HCT116 (cell line): Measurements from ENCODE around the gene SMARCA4. TPM values are rescaled to one million over a fixed set of nuclear protein-coding genes. Genes with fewer than 3 reads are reported as not detected.

Experiments used
- ATAC-seq: fragments of 200-7000 bp; cut with Tn5 transposase; 2 replicates; pipeline ENCODE4 v1.9.1; 2020; ENCODE audit warnings: mild to moderate bottlenecking, moderate library complexity
- BruUV-seq: library from RNA; stranded (reverse); fragments of 400-500 nt; replicated peaks from 2 replicates; lab custom pipeline; 2021; lab: Mats Ljungman, UMichigan
- CTCF ChIA-PET: fragments of 300-600 bp; sonication (Branson Sonifier 250); formaldehyde crosslinking; loops from one replicate; lab custom pipeline; 2021; ENCODE audit warnings: antibody characterized with exemption; lab: Charles Lee
- POLR2A ChIA-PET: fragments of 300-600, 350-600 bp; sonication (Branson Sonifier 250); formaldehyde crosslinking; loops from one replicate; lab custom pipeline; 2021; ENCODE audit warnings: antibody characterized with exemption; lab: Charles Lee
- RAD21 ChIA-PET, 2 experiments: fragments of 300-600 bp; sonication (Branson Sonifier 250); formaldehyde crosslinking; loops; one replicate each; lab custom pipeline; 2023; ENCODE audit warnings: low total read pairs in 2 of 2; ENCODE audit not compliant: uncharacterized antibody in 2 of 2, unreplicated experiment in 2 of 2, low non-redundant PET in 1 of 2; lab: Charles Lee
- DNase-seq: peaks from one replicate; pipeline ENCODE4 v3.0.0-alpha.2; 2010; ENCODE audit warnings: low read depth, low spot score
- H2AFZ ChIP-seq: fragments of 200-600 bp; shearing (Covaris generic), sonication (generic); 2 replicates; pipeline ENCODE4 v1.6.1; 2017; ENCODE audit warnings: low read depth, mixed run types, mixed read lengths, antibody characterized with exemption, low read length; ENCODE audit not compliant: poor library complexity, severe bottlenecking
- H3K27ac ChIP-seq: 2 replicates; pipeline ENCODE4 v1.5.1; 2012; ENCODE audit warnings: low read depth, low read length
- H3K27me3 ChIP-seq: fragments of 200-600 bp; sonication (generic); 2 replicates; pipeline ENCODE4 v1.6.1; 2016; ENCODE audit warnings: mixed run types, low read length, mixed read lengths; ENCODE audit not compliant: insufficient read depth
- H3K36me3 ChIP-seq, 2 experiments: fragments of 200-500 bp in 1 of 2; fragments of 200-600 bp in 1 of 2; sonication (Bioruptor generic) in 1 of 2; sonication (generic) in 1 of 2; 2 replicates each; pipeline versions ENCODE4 v1.5.1 to v1.6.1; 2014 to 2016; ENCODE audit warnings: low read length in 2 of 2, inconsistent platforms in 1 of 2, mixed read lengths in 1 of 2, mixed run types in 1 of 2; ENCODE audit not compliant: insufficient read depth in 2 of 2, control insufficient read depth in 1 of 2
- H3K4me1 ChIP-seq, 2 experiments: fragments of 200-600 bp in 1 of 2; sonication (generic) in 1 of 2; 2 replicates each; pipeline versions ENCODE4 v1.5.1 to v1.6.1; 2012 to 2017; ENCODE audit warnings: low read length in 2 of 2, inconsistent platforms in 1 of 2, mild to moderate bottlenecking in 1 of 2, mixed read lengths in 1 of 2, mixed run types in 1 of 2, moderate library complexity in 1 of 2; ENCODE audit not compliant: insufficient read depth in 2 of 2, control insufficient read depth in 1 of 2
- H3K4me2 ChIP-seq: fragments of 200-600 bp; sonication (generic); 2 replicates; pipeline ENCODE4 v1.6.1; 2017; ENCODE audit warnings: mixed run types, low read length, mixed read lengths
- H3K4me3 ChIP-seq, 2 experiments: fragments of 200-600 bp in 1 of 2; sonication (generic) in 1 of 2; replicated peaks in 1 of 2; 2 replicates each; pipeline ENCODE4 v1.5.1; 2011 to 2016; ENCODE audit warnings: low read length in 2 of 2, control low read depth in 1 of 2, low read depth in 1 of 2, mild to moderate bottlenecking in 1 of 2, mixed read lengths in 1 of 2, mixed run types in 1 of 2
- H3K79me2 ChIP-seq: fragments of 200-600 bp; sonication (generic); 2 replicates; pipeline ENCODE4 v1.6.1; 2017; ENCODE audit warnings: mild to moderate bottlenecking, mixed run types, low read length, moderate library complexity, mixed read lengths; ENCODE audit not compliant: insufficient read depth
- H3K9ac ChIP-seq: fragments of 200-600 bp; sonication (generic); 2 replicates; pipeline ENCODE4 v1.6.1; 2016; ENCODE audit warnings: low read length, mixed read lengths
- H3K9me2 ChIP-seq: fragments of 200-600 bp; sonication (generic), shearing (Covaris generic); 2 replicates; pipeline ENCODE4 v1.6.1; 2017; ENCODE audit warnings: mixed run types, mild to moderate bottlenecking, moderate library complexity; ENCODE audit not compliant: insufficient read depth
- H3K9me3 ChIP-seq, 2 experiments: fragments of 200-500 bp in 1 of 2; fragments of 200-600 bp in 1 of 2; sonication (Bioruptor generic) in 1 of 2; sonication (generic) in 1 of 2; 2 replicates each; pipeline ENCODE4 v1.6.1; 2014 to 2017; ENCODE audit warnings: low read length in 2 of 2, mixed read lengths in 2 of 2, inconsistent platforms in 1 of 2, low read depth in 1 of 2, mild to moderate bottlenecking in 1 of 2, mixed run types in 1 of 2, moderate library complexity in 1 of 2; ENCODE audit not compliant: control insufficient read depth in 1 of 2, insufficient read depth in 1 of 2
- H4K20me1 ChIP-seq: fragments of 200-600 bp; sonication (generic), shearing (Covaris generic); 2 replicates; pipeline ENCODE4 v1.6.1; 2017; ENCODE audit warnings: mixed run types, mild to moderate bottlenecking, moderate library complexity; ENCODE audit not compliant: insufficient read depth
- CEBPB ChIP-seq: IDR thresholded peaks from 2 replicates; pipeline ENCODE4 v1.6.1; 2012; ENCODE audit warnings: low read depth
- EZH2 ChIP-seq: fragments of 200-600 bp; sonication (generic); IDR thresholded peaks from 2 replicates; pipeline ENCODE4 v1.6.1; 2017; ENCODE audit warnings: antibody characterized with exemption, mixed run types
- EZH2phosphoT487 ChIP-seq: fragments of 200-600 bp; IDR thresholded peaks from 2 replicates; pipeline ENCODE4 v1.6.1; 2018; ENCODE audit warnings: antibody characterized with exemption, borderline replicate concordance
- JUND ChIP-seq: IDR thresholded peaks from 2 replicates; pipeline ENCODE4 v1.6.1; 2012
- MAX ChIP-seq: IDR thresholded peaks from 2 replicates; pipeline ENCODE4 v1.6.1; 2012
- POLR2AphosphoS5 ChIP-seq: IDR thresholded peaks from 2 replicates; pipeline ENCODE4 v1.6.1; 2011; ENCODE audit warnings: mild to moderate bottlenecking, low read depth, low read length, moderate library complexity
- SIN3A ChIP-seq: IDR thresholded peaks from 2 replicates; pipeline ENCODE4 v1.6.1; 2012; ENCODE audit warnings: low read depth
- SP1 ChIP-seq: IDR thresholded peaks from 2 replicates; pipeline ENCODE4 v1.6.1; 2012; ENCODE audit warnings: low read depth
- SRF ChIP-seq: IDR thresholded peaks from 2 replicates; pipeline ENCODE4 v1.6.1; 2012; ENCODE audit warnings: low read depth
- TCF7L2 ChIP-seq: IDR thresholded peaks from 2 replicates; pipeline ENCODE4 v1.7.0; 2011; ENCODE audit warnings: borderline replicate concordance, inconsistent platforms; ENCODE audit not compliant: insufficient read depth, insufficient read length; ENCODE audit errors: extremely low read depth
- ZBTB33 ChIP-seq: IDR thresholded peaks from 2 replicates; pipeline ENCODE4 v1.6.1; 2011; ENCODE audit warnings: mild to moderate bottlenecking, low read length, moderate library complexity; ENCODE audit not compliant: insufficient replicate concordance; ENCODE audit errors: extremely low read depth
- ZFX ChIP-seq: fragments of 450-650 bp; IDR thresholded peaks from 2 replicates; pipeline ENCODE4 v1.6.1; 2017
- ZNF274 ChIP-seq: fragments of 200-500 bp; sonication (Bioruptor generic); IDR thresholded peaks from 2 replicates; pipeline ENCODE4 v1.6.1; 2014; ENCODE audit warnings: mild to moderate bottlenecking, low read depth, low read length, inconsistent platforms
- intact Hi-C: fragments of 100-400 bp; cut with micrococcal nuclease; formaldehyde crosslinking; loops from 2 replicates; pipeline ENCODE4 v1.10.0; 2022
- total RNA-seq: library from RNA; stranded (reverse); gene quantifications from one replicate; pipeline ENCODE4 v1.2.1, GENCODE V29; 2021; ENCODE audit not compliant: unreplicated experiment
- TF ChIP-seq, protein P1 (sequence below), 3 experiments: fragments of 200-600 bp in 1 of 3; sonication (generic) in 1 of 3; IDR thresholded peaks in 2 of 3; conservative IDR thresholded peaks in 1 of 3; 2 replicates each; pipeline ENCODE4 v1.5.1; 2012 to 2017; ENCODE audit warnings: low read depth in 2 of 3, low read length in 2 of 3, antibody characterized with exemption in 1 of 3, borderline replicate concordance in 1 of 3, control low read depth in 1 of 3, mild to moderate bottlenecking in 1 of 3, mixed read lengths in 1 of 3, mixed run types in 1 of 3, moderate library complexity in 1 of 3; ENCODE audit not compliant: insufficient read depth in 1 of 3

Gene SMARCA4
- total RNA-seq, 1 experiment from 2014 or later = 116 TPM

- H3K9me3 ChIP-seq = no peaks in the 10 kb centered on the region
- ChIA-PET RAD21 (no interaction called here), CTCF (no interaction called here), POLR2A (no interaction called here)
- intact Hi-C loops = no loop called here
- H4K20me1 ChIP-seq = no peaks in the 10 kb centered on the region
- H3K9me2 ChIP-seq = no peaks in the 10 kb centered on the region
- DNase-seq (no peak), ATAC-seq (no peak; the same call in 1 of the 2 replicates)
- H3K36me3 ChIP-seq = peaks cover 33 to 52% of the 10 kb centered on the region in 2 experiments
- no peak overlapping the region for H2AFZ ChIP-seq
- no peaks in the 10 kb centered on the region for H3K27me3 ChIP-seq
- no peak for TF ChIP-seq ZNF274
- no peak for TF ChIP-seq JUND
- TF ChIP-seq SRF = no peak
- TF ChIP-seq SIN3A = no peak
- no peak for TF ChIP-seq POLR2AphosphoS5
- no peak for TF ChIP-seq ZFX
- H3K4me3 ChIP-seq = no peak overlapping the region
- H3K4me2 ChIP-seq = no peak overlapping the region
- no peak overlapping the region for H3K9ac ChIP-seq
- no peaks in the 10 kb centered on the region for H3K4me1 ChIP-seq
- no peak overlapping the region for H3K27ac ChIP-seq
- peaks cover 19% of the 10 kb centered on the region for H3K79me2 ChIP-seq
- BruUV-seq = no TSS peak
Measured at GRCh38 chr19:11041966-11042627, 81.3 kb downstream of the SMARCA4 start.

GRCh38 chr19:11044431-11044830, 83.6 kb downstream of the SMARCA4 start:
- no peaks in the 10 kb centered on the region for H3K9me2 ChIP-seq
- ATAC-seq (no peak), DNase-seq (no peak)
- H3K79me2 ChIP-seq = peaks cover 12% of the 10 kb centered on the region; the same call in 1 of the 2 replicates
- ChIA-PET CTCF (interaction anchor here (1.3 kb wide), 1 partner anchor 9 kb away, joined by 4 read pairs; no protein-coding TSS in a partner anchor), POLR2A (no interaction called here), RAD21 (no interaction called here)
- intact Hi-C loops = no loop called here
- no peak overlapping the region for H3K9ac ChIP-seq
- peaks cover 18 to 37% of the 10 kb centered on the region in 2 experiments for H3K36me3 ChIP-seq
- H4K20me1 ChIP-seq = no peaks in the 10 kb centered on the region
- no peak overlapping the region for H3K4me2 ChIP-seq
- no peaks in the 10 kb centered on the region for H3K9me3 ChIP-seq
- H2AFZ ChIP-seq = no peak overlapping the region
- BruUV-seq = no TSS peak
- H3K27ac ChIP-seq = no peak overlapping the region
- H3K4me1 ChIP-seq = no peaks in the 10 kb centered on the region
- no peak overlapping the region for H3K4me3 ChIP-seq
- H3K27me3 ChIP-seq = no peaks in the 10 kb centered on the region
- TF ChIP-seq ZFX (no peak), TCF7L2 (no peak), EZH2 (no peak), ZBTB33 (no peak), CEBPB (no peak), MAX (no peak), POLR2AphosphoS5 (no peak), SRF (no peak), SP1 (no peak), EZH2phosphoT487 (no peak)
- TF ChIP-seq, protein P1, sequence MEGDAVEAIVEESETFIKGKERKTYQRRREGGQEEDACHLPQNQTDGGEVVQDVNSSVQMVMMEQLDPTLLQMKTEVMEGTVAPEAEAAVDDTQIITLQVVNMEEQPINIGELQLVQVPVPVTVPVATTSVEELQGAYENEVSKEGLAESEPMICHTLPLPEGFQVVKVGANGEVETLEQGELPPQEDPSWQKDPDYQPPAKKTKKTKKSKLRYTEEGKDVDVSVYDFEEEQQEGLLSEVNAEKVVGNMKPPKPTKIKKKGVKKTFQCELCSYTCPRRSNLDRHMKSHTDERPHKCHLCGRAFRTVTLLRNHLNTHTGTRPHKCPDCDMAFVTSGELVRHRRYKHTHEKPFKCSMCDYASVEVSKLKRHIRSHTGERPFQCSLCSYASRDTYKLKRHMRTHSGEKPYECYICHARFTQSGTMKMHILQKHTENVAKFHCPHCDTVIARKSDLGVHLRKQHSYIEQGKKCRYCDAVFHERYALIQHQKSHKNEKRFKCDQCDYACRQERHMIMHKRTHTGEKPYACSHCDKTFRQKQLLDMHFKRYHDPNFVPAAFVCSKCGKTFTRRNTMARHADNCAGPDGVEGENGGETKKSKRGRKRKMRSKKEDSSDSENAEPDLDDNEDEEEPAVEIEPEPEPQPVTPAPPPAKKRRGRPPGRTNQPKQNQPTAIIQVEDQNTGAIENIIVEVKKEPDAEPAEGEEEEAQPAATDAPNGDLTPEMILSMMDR (IDR thresholded peaks at IDR 0.05 in 2 of 3, conservative IDR thresholded peaks at IDR 0.05 in 1 of 3; ENCODE audit: borderline replicate concordance in 1 of 3, insufficient read depth in 1 of 3, low read depth in 2 of 3, low read length in 2 of 3) = no peak
